Measurements from ENCODE around the gene PSMG1.

- TF ChIP-seq CTCF (conservative IDR thresholded peaks at IDR 0.05) (no peak), EZH2 (IDR thresholded peaks at IDR 0.05; ENCODE audit: low read depth) (no peak)
Measured at GRCh38 chr21:39150316-39150715, 32.9 kb downstream of the PSMG1 start.

Data from PC-9 (cell line).